NB4 (cell line): ENCODE measurements around the gene ZBTB7C.

Experiments
- DNase-seq: peaks from one replicate; pipeline ENCODE4 v3.0.0; 2010; ENCODE audit warnings: low read depth
- H3K4me3 ChIP-seq: one replicate; pipeline ENCODE4 v1.5.1; 2011; ENCODE audit warnings: mild to moderate bottlenecking, low read depth, low read length, moderate library complexity
- MYC ChIP-seq: IDR thresholded peaks from 2 replicates; pipeline ENCODE4 v1.6.1; 2011; ENCODE audit warnings: low read depth, low read length
- POLR2A ChIP-seq: IDR thresholded peaks from 2 replicates; pipeline ENCODE4 v1.6.1; 2011; ENCODE audit warnings: mild to moderate bottlenecking; ENCODE audit not compliant: insufficient read length; ENCODE audit errors: extremely low read depth
- TF ChIP-seq, protein P1 (sequence below): IDR thresholded peaks from 2 replicates; pipeline ENCODE4 v1.6.1; 2011; ENCODE audit warnings: low read depth, low read length
- TF ChIP-seq, protein P2 (sequence below): IDR thresholded peaks from one replicate; pipeline ENCODE4 v1.5.1; 2012; ENCODE audit warnings: low read depth, low read length

Gene ZBTB7C

DNA sequence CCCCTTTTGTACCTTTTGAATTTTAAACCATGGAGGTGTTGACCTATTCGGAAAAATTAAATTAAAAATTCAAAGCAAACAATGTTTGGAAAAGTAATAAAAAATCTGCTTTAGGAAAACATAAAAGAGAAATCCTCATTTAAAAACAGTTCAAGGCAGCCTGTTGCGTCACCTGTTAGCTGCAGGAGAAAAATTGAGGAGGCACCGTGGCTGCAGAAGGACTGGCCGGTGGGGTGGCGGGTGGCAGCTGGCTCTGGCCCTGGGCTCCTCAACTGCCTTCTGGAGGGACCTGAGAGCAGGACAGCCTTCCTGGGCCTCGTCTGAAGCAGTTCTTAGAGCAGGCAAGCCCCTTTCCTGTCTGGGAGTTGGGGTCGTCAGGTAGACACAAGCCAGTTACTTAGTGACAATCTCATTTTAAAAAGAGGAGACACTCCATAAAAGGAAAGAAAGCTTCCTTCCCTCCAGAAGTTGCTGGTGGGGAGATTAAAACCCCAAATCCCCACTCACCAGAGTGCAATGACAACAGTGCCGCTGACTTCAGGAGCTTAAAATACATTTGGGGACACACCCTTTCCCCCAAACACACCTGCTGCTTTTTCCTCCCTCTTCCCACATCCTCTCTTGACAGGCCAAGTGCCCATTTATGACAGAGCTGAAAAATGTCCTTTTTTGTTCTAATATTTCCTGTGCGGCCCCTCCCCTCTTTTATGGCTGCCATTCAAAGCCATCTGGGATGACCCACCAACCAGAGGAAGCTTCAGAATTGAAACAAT lies 9.7 kb downstream of the ZBTB7C start:
- DNase-seq, result no peak
- no peak overlapping the region for H3K4me3 ChIP-seq
- TF ChIP-seq, protein P1, sequence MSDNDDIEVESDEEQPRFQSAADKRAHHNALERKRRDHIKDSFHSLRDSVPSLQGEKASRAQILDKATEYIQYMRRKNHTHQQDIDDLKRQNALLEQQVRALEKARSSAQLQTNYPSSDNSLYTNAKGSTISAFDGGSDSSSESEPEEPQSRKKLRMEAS, result no peak

- DNase-seq, result no peak
- H3K4me3 ChIP-seq, result no peak overlapping the region
- TF ChIP-seq, protein P1, result no peak
- TF ChIP-seq, protein P2, sequence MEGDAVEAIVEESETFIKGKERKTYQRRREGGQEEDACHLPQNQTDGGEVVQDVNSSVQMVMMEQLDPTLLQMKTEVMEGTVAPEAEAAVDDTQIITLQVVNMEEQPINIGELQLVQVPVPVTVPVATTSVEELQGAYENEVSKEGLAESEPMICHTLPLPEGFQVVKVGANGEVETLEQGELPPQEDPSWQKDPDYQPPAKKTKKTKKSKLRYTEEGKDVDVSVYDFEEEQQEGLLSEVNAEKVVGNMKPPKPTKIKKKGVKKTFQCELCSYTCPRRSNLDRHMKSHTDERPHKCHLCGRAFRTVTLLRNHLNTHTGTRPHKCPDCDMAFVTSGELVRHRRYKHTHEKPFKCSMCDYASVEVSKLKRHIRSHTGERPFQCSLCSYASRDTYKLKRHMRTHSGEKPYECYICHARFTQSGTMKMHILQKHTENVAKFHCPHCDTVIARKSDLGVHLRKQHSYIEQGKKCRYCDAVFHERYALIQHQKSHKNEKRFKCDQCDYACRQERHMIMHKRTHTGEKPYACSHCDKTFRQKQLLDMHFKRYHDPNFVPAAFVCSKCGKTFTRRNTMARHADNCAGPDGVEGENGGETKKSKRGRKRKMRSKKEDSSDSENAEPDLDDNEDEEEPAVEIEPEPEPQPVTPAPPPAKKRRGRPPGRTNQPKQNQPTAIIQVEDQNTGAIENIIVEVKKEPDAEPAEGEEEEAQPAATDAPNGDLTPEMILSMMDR, result no peak
- TF ChIP-seq POLR2A, result no peak
- no peak for TF ChIP-seq MYC
Measured at GRCh38 chr18:48398074-48398473, 11.1 kb downstream of the ZBTB7C start.

- no peak overlapping the region for H3K4me3 ChIP-seq
- no peak for DNase-seq
- TF ChIP-seq, protein P1, result no peak
- TF ChIP-seq, protein P2, result no peak
- no peak for TF ChIP-seq MYC
- no peak for TF ChIP-seq POLR2A
Measured at GRCh38 chr18:48397021-48397420, 12.2 kb downstream of the ZBTB7C start.

DNA sequence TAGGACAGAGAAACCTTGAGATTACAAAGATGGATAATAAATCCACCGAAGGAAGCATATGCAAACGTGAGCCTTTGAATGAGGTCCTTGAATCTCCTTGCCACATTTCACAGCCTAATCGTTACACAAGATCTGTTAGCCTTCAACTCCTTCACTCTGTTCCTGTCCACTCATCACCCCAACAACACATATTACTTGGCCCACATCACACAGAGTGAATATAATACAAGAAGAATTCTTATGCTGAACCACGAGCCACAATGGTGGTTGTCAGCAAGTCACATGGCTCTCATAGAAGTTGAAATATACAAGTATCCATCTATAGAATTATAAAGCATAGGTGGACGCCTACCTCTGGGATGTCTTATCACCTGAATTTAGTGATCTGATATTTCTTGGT lies 12.6 kb downstream of the ZBTB7C start:
- DNase-seq, result no peak
- TF ChIP-seq, protein P1, result no peak
- TF ChIP-seq POLR2A (no peak), MYC (no peak)
- TF ChIP-seq, protein P2, result no peak
- no peak overlapping the region for H3K4me3 ChIP-seq

DNA sequence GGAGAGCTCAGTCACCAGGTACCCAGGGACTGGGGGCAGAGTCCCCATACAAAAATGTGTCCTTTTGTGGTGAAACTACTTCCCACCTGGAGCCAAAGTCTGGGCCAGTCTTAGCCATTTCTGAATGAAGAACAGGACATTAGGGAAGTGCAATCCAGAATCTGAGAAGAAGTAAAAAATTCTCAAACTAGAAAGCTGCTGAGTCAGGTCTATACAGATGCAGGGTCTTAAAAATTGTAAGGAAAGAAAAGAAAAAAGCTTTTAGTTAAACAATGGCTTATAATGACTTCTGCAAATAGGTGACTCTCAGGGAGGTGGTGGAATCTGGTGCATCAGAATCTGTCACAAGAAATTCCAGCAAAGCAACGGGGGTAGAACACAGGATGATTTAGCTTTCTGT lies 13.5 kb downstream of the ZBTB7C start:
- no peak for DNase-seq
- H3K4me3 ChIP-seq, result no peak overlapping the region
- TF ChIP-seq POLR2A, result no peak
- TF ChIP-seq, protein P1, result no peak
- TF ChIP-seq, protein P2, result no peak

DNA sequence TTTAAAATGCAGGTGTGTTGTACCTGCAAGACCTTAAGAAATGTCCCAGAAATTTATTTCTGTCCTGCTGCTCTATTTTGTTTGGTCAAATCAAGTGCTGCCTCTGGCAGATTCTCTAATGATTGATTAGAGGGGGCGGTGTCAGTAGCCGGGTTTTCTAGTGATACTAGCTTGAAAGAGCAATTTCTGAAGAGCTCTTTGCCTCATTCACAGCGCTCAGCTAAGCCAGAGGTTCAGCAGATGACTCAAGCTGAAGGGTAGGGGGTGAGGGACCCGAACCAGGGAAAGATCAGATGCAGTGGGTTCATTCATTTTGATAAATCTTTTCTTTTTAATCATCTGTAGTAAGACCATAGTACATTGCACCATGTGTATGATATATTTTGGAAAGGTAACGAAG lies 15.0 kb downstream of the ZBTB7C start:
- no peak for DNase-seq
- no peak overlapping the region for H3K4me3 ChIP-seq
- TF ChIP-seq, protein P2, result no peak
- TF ChIP-seq MYC, result no peak
- TF ChIP-seq, protein P1, result no peak
- no peak for TF ChIP-seq POLR2A
